GM21619 (cell line): ENCODE data around the gene AGR2.
"Not testable (repeated sequence)": the region's sequence is repeated elsewhere in the genome, so short reads cannot be mapped to it uniquely, and the experiment has no call there.

Experiments
- ATAC-seq: cut with Tn5 transposase; IDR thresholded peaks from one replicate; pipeline ENCODE4 v1.9.1; 2021; ENCODE audit not compliant: unreplicated experiment

Gene AGR2

DNA sequence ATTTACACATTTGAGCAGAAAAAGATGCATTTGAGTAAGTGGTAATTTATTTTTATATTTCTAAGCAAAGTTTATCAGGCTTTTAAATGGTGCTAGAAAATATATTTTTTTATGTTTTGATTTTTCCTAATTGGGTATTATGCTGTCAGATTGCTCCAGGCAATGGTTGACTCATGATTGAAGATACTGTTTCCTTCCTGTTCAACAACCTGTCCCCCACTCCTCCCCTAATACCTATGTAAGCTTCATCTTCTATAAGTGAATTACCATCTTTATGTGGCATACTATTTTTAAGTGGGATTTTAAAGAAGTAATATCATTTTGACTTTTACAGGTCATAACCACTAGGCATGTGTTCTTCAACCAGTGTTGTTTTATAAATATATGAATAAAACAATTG is 29.8 kb downstream of the AGR2 start:
- ATAC-seq: no peak

DNA sequence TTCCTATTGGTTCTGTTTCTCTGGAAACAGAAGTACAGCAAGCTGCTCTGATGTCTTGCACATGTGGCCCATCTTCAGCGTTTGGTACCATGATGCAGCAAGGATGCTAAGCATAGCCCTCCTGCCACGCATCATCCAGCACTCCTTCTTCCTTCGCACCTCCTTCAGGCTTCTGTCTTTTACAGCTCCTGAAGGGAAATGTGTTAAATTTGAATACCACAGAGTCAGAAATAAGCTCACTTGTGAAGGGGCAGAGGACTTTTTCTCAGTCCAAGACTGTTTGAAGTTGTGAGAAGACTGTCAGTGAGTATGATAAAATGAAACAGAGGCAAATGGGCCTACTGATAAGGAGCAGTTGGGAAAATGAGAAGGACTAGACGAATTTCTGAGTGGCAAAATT is 30.5 kb downstream of the AGR2 start:
- no peak for ATAC-seq

DNA sequence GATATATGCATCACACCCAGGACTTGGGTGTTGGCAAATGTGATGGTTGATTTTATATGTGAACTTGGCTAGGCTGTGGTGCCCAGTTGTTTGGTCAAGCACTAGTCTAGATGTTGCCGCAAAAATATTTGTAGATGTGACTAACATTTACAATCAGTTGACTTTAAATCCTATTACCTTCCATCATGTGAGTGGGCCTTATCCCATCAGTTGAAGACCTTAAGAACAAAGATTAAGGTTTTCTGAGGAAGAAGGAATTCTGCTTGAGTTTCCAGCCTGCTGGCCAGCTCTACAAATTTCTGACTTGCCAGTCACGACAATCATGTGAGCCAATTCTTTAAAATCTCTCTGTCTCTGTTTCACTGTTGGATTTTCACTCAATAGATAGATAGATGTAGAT is 30.9 kb downstream of the AGR2 start:
- ATAC-seq: no peak

DNA sequence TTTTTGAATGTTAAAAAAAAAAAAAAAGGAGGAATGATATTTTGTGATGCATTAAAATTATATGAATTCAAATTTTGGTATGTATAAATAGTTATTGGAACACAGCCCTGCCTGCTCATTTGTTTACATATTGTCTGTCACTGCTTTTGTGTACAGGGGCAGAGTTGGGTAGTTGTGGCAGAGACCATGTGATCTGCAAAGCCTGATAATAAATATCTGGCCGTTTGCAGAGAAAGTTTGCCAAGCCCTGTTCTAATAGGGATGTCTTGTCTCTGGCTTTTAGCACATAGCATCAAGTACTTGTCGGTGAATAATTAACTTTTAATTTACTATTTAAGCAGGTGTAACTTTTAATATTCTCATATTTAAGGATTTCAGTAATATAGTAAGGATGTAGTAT is 31.5 kb downstream of the AGR2 start:
- ATAC-seq: no peak

DNA sequence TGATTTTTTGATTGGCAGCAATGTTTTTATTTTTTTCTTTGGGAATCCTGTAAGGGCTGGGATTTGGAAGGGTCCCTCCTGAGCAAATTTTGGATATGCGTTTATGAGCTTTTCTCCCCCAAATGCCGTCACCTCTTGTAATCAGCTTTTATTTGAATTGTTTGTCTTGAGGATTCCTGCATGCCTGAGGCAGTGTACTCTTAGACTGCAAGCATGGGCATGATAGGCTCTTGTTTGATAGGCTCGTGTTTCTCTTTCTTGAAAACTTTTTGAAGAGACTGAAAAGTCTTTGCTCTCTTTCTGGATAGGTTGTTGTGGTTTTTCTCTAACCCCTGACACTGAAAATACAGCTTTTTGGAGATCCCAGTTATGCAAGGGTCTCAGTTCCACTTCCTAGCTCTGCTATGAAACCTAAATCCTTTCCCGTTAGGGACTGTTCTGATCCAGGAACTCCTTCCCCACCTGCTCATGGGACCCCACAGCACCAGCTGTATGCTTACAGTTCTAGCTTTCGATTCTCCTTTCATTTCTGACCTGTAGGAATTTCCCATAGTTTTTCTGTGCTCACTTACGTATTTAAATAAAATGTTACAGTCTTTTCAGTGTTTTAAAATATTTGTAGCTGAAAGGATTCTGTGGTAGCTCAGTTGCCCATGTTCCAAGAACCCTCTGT is 34.0 kb downstream of the AGR2 start:
- ATAC-seq: no peak

DNA sequence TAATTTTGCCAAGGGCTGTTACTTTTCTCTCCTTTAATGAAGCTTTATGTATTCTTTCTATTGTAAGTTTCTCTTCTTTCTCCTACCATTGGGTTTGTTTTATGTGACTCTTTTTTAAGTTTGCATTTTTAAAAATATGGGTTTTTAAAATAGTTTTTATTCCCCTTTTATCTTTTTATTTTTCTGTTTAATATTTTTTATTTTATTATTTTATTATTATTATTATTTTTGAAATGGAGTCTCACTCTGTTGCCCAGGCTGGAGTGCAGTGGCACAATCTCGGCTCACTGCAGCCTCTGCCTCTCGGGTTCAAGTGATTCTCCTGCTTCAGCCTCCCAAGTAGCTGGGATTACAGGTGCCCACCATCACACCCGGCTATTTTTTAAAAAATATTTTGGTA is 34.8 kb downstream of the AGR2 start:
- not testable (repeated sequence) for ATAC-seq

DNA sequence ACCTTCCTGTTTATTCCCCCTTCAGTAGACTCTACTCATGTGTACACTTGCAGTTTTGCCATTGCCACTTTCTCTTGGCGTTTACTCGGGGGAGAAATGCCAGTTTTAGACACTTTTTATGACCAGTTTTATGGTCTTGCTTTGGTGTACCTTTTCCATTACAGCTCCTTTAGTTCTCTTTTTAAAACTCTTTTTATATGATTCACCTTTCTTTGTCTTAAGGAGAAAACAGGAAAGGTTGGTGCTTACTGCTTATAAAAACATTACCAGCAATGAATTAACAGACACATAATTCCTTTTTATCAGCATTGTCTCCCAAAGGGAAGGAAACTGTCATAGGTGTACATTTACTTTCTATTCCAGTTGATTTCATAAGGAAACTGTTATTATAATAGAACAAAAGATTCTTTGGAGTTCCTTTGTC is 39.4 kb downstream of the AGR2 start:
- ATAC-seq: no peak

DNA sequence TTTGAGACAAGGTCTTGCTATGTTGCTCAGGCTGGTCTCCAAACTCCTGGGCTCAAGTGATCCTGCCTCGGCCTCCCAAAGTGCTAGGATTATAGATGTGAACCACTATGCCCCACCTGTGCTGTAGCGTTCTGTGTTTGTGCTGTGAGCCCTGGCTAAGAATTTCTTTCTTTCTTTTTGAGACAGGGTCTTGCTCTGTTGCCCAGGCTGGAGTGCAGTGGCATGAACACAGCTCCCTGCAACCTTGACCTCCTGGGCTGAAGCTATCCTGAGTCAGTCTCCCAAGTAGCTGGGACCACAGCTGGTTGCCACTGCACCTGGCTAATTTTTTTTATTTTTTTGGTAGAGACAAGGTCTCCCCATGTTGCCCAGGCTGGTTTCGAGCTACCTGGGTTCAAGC is 39.9 kb downstream of the AGR2 start:
- no peak for ATAC-seq

DNA sequence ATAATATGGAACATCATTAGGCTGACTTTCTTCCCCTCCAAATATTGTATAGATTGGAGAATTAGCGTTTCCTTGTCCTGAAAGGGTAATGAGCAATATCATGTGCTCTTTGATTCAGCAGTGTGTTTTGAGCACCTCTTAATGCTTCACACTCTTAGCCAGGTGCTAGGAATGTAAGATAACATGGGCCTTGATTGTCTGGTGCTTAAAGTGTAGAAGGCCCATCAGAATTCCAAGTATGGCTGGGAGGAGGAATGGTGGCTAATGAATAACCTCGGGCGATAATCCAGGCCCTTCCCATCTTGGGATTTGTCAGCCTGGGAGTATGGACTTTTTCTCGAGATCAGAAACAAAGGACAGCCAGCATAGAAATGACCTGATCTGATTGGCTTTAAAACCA is 42.6 kb downstream of the AGR2 start:
- no peak for ATAC-seq

DNA sequence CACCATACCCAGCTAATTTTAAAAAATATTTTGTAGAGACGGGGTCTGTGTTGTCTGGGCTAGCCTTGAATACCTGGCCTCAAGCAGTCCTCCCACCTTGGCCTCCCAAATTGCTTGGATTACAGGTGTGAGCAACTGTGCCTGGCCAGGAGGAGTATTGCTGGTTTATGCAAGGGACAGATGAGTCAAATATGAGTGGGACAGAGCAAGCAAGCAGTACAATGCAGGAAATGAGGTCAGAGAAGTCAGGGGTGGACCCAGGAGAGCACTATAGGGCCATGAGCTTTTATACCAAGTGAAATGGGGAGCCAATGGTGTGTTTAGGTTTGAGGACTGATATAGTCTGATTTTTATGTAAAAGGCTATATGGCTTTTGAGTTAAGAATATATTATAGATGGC is 45.0 kb downstream of the AGR2 start:
- no peak for ATAC-seq

DNA sequence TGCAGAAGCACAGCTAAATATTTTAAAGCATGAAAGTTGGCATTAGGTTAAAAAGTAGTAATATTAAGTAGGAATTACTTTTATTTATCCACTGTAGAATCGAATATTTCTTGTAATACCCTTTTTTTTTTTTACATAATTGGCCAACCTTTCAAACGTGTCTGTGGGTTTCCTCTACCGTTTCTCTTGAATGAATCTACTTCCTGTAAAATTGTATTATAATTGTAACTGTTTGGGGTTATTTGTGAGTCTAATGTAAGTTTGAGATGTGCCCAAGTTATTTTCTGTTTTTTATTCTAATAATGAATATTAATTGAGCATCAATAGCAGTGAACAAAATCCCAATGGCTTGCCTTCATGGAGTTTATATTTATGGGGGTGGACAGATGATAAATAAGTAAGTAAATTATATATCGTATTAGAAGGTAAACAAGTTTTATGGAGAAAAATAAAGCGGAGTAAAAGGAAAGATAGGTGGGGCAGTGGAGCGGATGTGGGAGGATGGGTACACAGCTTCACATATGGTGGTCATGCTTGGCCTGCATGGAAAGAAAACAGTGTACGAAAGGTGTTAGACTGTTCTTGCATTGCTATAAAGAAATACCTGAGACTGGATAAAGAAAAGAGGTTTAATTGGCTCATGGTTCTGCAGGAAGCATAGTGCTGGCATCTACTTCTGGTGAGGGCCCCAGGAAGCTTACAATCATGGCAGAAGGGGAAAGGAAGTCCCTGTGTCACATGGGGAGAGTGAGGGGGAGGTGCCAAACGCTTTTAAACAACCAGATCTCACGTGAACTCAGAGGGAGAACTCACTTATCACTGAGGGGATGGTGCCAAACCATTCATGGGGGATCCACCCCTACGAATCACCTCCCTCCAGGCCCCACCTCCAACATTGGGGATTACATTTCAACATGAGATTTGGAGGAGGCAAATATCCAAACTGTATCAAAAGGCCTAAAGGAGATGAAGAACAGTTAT is 45.9 kb downstream of the AGR2 start:
- no peak for ATAC-seq

DNA sequence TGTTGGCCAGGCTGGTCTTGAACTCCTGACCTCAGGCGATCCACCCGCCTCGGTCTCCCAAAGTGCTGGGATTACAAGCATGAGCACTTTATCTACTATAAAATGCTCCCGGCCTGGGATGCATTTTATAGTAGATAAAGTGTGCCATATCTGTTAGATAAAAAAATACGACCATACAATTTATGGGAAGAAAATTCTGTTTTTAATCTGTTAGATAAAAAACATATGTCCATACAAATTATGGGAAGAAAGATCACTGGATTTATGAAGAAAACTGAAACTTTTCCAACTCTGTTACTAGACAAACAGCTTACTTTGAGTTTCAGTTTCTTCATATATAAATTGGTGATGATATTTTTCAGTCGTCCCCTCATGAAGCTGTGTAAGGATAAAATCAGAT is 46.8 kb downstream of the AGR2 start:
- ATAC-seq: no peak

DNA sequence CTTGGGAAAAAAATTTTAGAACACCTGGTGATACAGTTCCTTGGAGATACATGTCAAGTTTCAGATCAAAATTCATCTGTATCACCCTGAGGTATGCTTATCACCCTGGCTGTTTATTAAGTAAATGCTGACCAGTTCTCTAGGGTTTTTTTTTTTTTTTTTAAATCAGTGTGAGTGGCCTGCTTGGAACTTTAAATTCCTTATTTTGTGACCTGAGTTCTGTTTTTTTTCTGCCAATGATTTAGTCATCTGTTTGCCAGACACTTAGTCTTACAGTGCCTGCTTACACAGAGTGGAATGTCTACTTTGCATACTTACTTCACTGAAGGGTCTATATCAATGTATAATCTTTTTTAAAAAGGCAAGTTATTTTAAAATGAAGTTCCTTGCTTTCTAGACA is 49.4 kb downstream of the AGR2 start:
- ATAC-seq: no peak

DNA sequence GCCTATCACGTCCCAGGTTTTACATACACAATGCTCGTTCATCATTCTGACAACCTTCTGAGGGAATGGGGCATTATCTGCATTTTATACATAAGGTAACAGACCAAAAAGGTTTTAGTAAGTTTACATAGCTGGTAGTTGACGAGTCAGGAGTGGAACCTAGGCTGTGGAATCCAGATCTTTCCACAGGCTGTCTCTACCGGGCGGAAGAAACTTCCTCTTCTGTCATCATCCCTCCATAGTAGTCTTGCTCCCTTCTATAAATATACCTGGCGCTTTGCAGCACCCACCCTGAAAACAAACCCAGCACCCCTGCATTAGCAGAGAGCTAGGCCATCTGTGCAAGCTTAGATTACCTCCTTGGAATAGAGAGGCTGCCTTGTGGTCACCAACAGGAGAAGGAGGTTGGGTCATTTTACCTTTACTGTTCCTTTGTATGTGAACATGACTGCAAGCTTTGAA is 49.9 kb downstream of the AGR2 start:
- ATAC-seq: no peak

DNA sequence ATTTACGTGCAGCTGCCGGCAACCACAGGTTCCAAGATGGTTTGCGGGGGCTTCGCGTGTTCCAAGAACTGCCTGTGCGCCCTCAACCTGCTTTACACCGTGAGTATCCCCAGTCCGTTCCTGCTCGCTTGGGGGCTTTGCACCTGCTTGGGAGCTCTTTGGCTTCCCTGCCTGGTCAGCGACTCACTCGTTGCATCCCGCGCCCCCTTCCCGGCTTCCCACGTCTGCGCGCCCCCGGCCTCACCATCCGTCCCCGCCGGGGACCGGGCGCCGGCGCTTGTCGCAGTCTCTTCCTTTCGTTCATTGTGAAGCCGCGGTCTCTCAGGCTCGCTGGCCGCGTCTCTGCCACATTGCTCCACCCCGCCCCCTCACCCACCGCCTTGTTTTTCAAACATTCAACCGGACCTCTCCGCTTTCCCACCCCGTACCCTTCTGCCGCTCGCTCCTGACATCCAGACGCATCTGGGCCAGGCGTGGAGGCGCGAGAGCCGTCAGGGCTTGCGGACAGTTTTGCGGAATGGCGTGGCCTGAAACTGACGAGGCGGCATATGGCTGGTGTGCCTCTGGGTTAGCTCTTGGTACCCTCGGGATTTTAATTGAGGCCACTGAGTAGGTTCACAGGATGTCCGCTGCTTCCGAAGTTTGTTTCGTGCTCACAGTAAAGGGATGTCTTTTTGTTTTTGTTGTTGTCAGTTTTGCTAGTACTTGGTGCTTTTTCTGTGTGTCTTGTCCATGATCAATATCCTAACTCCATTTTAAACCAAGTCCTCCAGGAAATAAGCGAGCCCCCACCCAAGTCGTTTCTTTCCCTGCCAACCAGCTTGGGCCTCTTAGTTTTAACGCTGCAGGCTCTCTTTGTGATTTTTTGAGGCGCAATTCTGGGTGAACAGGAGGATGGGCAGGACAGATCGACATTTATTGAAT is 50.6 kb downstream of the AGR2 start:
- ATAC-seq: no peak

DNA sequence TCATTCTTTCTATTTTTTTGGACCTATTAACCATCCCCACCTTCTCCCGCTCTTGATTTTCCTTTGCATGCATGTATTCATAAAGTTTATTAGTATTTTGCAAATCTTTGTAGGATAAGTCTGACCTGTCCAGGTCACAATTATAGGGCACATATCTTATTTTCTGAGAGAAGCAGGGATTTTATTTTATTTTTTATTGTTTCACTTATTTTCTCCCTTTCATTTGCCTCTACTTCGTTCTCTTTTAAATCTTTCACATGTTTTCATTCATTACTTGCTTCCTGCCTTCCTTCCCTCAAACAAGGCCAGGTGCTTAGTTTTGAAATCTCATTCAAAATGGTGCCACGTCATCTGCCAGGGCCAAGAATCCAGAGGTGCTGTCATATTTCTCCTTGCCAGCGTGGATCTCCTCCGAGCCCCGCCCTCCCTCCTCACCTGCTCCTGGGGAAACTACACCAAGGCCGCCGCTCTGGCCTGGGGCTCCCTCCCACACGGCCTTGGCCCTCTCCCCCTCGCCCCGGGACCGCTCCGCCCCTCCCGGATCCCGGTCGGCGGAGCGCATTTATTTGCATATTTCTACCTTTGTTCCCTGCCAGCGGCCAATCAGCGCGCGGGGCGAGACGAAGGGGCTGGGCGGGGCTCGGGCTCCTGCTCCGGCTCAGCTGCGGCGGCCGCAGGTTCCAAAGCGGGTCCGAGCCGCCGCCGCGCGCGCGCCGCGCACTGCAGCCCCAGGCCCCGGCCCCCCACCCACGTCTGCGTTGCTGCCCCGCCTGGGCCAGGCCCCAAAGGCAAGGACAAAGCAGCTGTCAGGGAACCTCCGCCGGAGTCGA is 51.5 kb downstream of the AGR2 start, which contains the start of gene TSPAN13:
Gene TSPAN13 (plus strand): TSS at position 654 of the 830 bp plus-strand sequence. CDS start 213 bp downstream, outside the sequence.
- no peak for ATAC-seq

DNA sequence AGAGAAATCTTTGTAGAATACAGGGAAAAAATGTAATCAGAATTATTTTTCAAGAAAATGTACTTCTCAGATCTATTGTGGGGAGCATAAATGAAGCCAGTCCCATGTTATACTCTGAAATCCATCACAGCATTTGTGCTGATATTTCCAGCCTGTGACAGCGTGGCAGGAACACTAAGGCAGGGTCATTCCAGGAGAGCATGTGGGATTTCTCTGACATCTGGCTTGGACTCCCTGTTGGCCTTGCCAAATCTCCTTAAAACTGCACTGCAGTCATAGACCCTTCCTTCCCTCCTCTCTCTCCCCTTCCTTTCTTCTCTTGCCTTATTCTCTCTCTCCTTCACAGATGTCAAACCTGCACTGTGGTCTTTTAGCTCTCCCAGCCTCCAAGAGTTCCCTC is 57.7 kb downstream of the AGR2 start:
- ATAC-seq: no peak

DNA sequence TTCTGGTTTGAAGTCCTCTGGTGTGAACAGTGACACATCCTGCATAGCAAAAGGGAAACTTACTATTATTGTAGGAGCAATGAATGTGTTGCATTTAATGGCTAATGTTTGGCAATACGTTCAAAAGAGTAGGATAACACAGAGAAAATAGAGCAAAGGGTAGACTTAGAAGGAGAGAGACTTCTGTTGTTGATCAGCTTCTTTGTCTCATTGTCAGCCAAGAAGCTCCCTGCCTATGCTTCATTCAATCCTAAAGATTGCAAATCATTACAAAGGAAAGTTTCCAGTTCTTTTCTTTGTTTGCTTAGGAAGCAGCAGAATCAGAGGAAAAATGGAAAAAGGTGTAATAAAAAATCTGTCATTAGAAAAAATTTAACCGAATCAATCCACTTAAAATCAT is 59.2 kb downstream of the AGR2 start:
- no peak for ATAC-seq

DNA sequence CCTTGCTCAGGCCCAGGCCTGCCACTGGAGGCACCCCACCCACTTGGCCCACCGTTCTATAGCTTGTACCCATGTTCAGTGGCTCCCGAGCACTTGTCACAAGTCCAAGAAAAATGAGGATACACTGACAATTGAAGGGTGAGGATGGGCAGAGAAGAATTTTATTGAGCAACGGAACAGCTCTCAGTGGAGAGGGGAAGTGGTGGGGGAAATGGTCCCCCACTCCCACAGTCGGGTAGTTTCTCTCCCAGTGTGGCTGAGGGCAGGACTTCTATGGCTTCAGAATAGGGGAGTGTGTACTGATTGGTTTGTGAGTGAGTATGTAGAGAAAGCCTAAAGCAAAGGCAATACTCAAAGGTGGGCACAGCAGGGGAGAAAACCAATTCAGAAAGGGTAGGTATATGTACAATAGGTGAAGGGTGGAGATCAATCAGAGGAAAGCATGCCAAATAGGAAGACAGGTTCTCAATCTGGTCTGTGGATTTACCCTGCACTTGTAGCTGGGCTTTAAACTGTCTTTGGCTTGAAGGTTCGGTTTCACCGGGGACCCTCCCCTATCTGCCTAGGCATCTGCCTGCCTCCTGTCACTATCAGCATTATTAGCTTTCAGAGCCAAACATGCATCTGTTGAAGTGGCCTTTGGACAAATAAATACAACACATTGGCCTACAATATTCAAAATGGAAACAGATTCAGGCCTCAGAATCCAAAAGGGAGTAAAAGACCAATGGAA is 60.1 kb downstream of the AGR2 start:
- no peak for ATAC-seq
